HG03139 (cell line): ENCODE data around the gene OR2T27.
A peak's percentile ranks its signal among the peaks of the same experiment; 100 is the strongest.
"Not testable (repeated sequence)": the region's sequence is repeated elsewhere in the genome, so short reads cannot be mapped to it uniquely, and the experiment has no call there.

Experiments used
- ATAC-seq: cut with Tn5 transposase; IDR thresholded peaks from one replicate; pipeline ENCODE4 v1.9.1; 2021; ENCODE audit not compliant: unreplicated experiment

Gene OR2T27

GRCh38 chr1:248641583-248641982, 13.7 kb downstream of the OR2T27 start:
- not testable (repeated sequence) for ATAC-seq

GRCh38 chr1:248640906-248641305, 14.4 kb downstream of the OR2T27 start:
- ATAC-seq = not testable (repeated sequence)

GRCh38 chr1:248639652-248640051, 15.7 kb downstream of the OR2T27 start:
- ATAC-seq = peak; percentile 32

GRCh38 chr1:248636612-248637011, 18.7 kb downstream of the OR2T27 start:
- ATAC-seq = not testable (repeated sequence)

- ATAC-seq = not testable (repeated sequence)
These were observed 20.3 kb downstream of the OR2T27 start, which contains the start of gene OR2T11 for GRCh38 chr1:248634991-248635390. Gene OR2T11 (minus strand): TSS chr1:248635091. CDS start chr1:248627128, 7,963 bp downstream.

- ATAC-seq = no peak
These were observed 23.8 kb downstream of the OR2T27 start for GRCh38 chr1:248631354-248632008.

- no peak for ATAC-seq
These were observed 24.8 kb downstream of the OR2T27 start for GRCh38 chr1:248630551-248630950.

- peak; percentile 72 for ATAC-seq
These were observed 27.1 kb downstream of the OR2T27 start for GRCh38 chr1:248627971-248628844.

- ATAC-seq = no peak
These were observed 29.4 kb downstream of the OR2T27 start for GRCh38 chr1:248625971-248626370.

GRCh38 chr1:248625166-248625565, 30.2 kb downstream of the OR2T27 start:
- ATAC-seq = no peak

- ATAC-seq = peak; percentile 94
These were observed 32.7 kb downstream of the OR2T27 start for GRCh38 chr1:248622570-248623001.

- no peak for ATAC-seq
These were observed 33.6 kb downstream of the OR2T27 start for GRCh38 chr1:248621770-248622169.

- ATAC-seq = no peak
These were observed 36.5 kb downstream of the OR2T27 start for GRCh38 chr1:248618878-248619277.

- ATAC-seq = no peak
These were observed 37.2 kb downstream of the OR2T27 start for GRCh38 chr1:248618119-248618518.

- ATAC-seq = no peak
These were observed 41.6 kb downstream of the OR2T27 start for GRCh38 chr1:248613742-248614141.

- no peak for ATAC-seq
These were observed 43.4 kb downstream of the OR2T27 start for GRCh38 chr1:248611883-248612414.

- no peak for ATAC-seq
These were observed 45.0 kb downstream of the OR2T27 start for GRCh38 chr1:248610301-248610700.
